Measurements from ENCODE around the gene DDX49. TPM values are rescaled to one million over a fixed set of nuclear protein-coding genes. Genes with fewer than 3 reads are reported as not detected.
"Not testable (repeated sequence)": the region's sequence is repeated elsewhere in the genome, so short reads cannot be mapped to it uniquely, and the experiment has no call there.

The DDX49 gene
- polyA plus RNA-seq, 1 donor, result 34.3 TPM

DNA sequence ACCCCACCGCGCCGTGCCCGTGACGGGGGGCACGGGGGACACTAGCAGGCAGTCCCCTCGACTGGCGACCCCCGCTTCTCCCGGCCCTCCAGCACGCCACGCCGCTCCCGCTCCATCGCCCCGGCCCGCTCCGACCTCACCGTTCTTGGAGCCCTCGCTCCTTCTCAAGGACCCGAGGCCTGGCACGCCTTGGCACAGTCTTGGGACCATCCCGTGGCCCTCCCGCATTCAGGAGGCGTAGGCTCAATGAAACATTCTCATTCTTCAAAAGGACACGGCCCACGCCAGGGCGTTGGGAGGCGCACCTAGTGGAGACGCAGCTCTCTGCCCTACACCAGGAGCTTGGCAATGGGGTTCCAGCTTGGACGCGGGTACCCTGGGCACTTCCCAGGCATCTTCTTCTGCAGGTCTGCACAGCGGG lies 23.1 kb upstream of the DDX49 start:
- Histone ChIP-seq H3K27ac (ENCODE audit: low read length) (no peak overlapping the region), H3K4me3 (ENCODE audit: low read length) (no peak overlapping the region), H3K27me3 (ENCODE audit: control insufficient read depth, insufficient read depth, low read length) (peaks cover 27% of the 10 kb centered on the region), H3K9me3 (ENCODE audit: control insufficient read depth, low read depth, low read length) (peaks cover 7% of the 10 kb centered on the region), H3K4me1 (ENCODE audit: control insufficient read depth, insufficient read depth, low read length) (peaks cover 22% of the 10 kb centered on the region), H3K36me3 (ENCODE audit: control insufficient read depth, insufficient read depth, low read length) (peaks cover 15% of the 10 kb centered on the region)
- DNase-seq, result no peak
- no CpG with 5 or more reads among the region's 33 CpGs for WGBS (ENCODE audit: insufficient coverage, low lambda C conversion rate)

DNA sequence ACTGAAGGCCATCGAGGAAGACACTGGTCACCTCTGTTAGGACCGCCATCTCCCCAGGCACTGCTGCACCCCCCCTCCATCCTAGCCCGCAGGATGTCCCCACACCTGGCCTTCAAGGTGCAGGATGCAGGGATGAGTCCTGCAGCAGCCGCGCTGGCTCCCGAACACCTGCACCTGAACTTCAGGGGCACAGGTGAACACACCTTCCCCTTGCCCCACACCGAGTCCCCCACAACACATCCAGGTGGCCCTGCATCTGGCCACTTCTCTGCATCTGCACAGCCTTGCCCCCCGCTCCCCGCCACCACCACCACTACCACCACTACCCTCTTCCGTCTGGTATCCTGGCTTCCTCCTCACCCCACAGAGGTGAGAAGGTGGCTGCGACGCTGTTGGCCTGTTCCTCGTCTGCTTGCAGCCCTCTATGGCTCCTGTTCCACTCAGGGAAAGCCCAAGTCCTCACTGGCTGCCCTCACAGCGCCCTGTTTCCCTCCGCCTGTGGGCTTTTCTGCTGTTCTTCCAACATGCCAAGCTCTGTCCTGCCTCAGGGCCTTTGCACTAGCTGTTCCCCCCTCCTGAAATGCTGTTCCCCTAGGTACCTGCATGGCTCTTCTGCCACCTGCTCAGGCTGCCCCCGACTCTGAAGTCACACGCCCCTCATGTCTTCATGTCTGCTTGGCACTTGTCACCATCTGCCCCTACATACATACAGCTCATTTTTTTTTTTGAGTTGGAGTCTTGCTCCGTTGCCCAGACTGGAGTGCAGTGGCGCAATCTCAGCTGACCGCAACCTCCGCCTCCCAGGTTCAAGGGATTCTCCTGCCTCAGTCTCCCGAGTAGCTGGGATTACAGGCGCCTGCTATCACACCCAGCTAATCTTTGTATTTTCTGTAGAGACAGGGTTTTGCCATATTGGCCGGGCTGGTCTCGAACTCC lies 22.2 kb upstream of the DDX49 start:
- no peak for DNase-seq
- Histone ChIP-seq H3K9me3 (ENCODE audit: control insufficient read depth, low read depth, low read length) (peaks cover 7% of the 10 kb centered on the region), H3K27me3 (ENCODE audit: control insufficient read depth, insufficient read depth, low read length) (peaks cover 27% of the 10 kb centered on the region), H3K4me3 (ENCODE audit: low read length) (no peak overlapping the region), H3K27ac (ENCODE audit: low read length) (no peak overlapping the region), H3K4me1 (ENCODE audit: control insufficient read depth, insufficient read depth, low read length) (peaks cover 22% of the 10 kb centered on the region), H3K36me3 (ENCODE audit: control insufficient read depth, insufficient read depth, low read length) (peaks cover 16% of the 10 kb centered on the region)
- WGBS (ENCODE audit: insufficient coverage, low lambda C conversion rate), result no CpG with 5 or more reads among the region's 25 CpGs

DNA sequence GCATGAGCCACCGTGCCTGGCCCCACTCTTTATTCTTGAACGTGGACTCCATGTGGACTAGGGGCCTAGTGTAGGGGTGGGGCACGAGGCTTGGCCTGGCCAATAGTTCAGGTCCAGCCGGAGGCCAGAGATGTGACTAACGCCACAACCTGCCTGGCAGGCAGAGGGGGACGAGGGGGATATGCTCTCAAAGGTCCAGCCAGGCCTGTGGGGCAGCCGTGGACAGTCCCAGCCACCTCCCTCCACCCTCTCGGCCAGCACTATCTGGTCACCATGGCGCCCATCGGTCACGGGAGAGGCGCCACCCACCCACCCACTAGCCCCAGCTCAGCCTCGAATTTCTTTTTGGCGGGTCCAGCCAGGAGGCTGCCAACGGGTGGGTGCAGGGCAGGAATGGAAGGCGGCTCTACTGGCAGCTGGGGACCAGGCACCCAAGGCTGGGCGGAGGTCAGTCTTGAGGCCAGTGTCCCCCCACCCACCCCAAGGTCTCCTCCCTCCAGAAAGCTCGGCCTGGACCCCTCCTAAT lies 21.4 kb upstream of the DDX49 start:
- peaks cover 7% of the 10 kb centered on the region for H3K9me3 ChIP-seq (ENCODE audit: control insufficient read depth, low read depth, low read length)
- no peak overlapping the region for H3K4me3 ChIP-seq (ENCODE audit: low read length)
- H3K27ac ChIP-seq (ENCODE audit: low read length), result no peak overlapping the region
- peaks cover 27% of the 10 kb centered on the region for H3K27me3 ChIP-seq (ENCODE audit: control insufficient read depth, insufficient read depth, low read length)
- WGBS (ENCODE audit: insufficient coverage, low lambda C conversion rate), result no CpG with 5 or more reads among the region's 18 CpGs
- DNase-seq, result peak in 1 of 2 donors; percentile 57
- H3K4me1 ChIP-seq (ENCODE audit: control insufficient read depth, insufficient read depth, low read length), result peaks cover 22% of the 10 kb centered on the region
- H3K36me3 ChIP-seq (ENCODE audit: control insufficient read depth, insufficient read depth, low read length), result peaks cover 21% of the 10 kb centered on the region

DNA sequence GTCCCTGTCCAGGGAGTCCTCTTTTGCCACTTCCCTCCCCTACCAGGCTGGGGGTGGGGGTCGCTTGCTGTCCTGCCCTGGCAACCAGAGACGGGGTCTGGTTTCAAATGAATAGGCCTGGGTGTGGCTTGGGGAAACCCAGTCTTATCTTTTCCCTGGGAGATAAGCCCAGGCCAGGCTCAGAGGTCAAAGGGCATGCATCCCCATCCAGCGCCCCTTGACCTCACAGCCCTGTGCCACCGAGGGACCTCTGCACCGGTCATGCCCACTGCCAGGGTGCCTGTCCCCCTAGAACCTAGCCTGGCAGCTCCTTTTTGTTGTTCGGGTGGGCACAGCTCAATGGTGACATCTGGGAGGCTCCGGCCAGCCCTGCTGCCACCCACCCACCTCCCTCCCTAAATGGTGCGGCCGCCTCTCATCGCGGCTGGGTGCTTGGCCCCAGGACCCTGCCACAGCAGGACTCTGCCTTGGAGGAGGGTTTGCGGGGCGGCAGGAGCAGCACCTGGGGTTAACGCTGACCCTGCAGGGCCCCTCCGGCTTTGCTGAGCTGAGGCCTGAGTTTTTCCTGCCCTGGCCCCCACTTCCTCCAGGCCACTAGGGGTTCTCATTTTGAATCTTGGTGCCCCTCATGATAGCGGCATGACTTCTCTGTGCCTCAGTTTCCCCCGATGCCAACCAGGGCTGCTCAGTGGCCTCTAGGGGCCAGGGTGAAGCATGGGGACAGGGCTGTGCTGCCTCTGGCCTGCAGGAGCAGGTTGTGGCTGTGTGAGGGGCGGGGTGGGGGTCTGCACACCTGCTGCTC lies 20.7 kb upstream of the DDX49 start:
- Histone ChIP-seq H3K9me3 (ENCODE audit: control insufficient read depth, low read depth, low read length) (peaks cover 7% of the 10 kb centered on the region), H3K36me3 (ENCODE audit: control insufficient read depth, insufficient read depth, low read length) (peaks cover 24% of the 10 kb centered on the region), H3K4me3 (ENCODE audit: low read length) (no peak overlapping the region), H3K27me3 (ENCODE audit: control insufficient read depth, insufficient read depth, low read length) (peaks cover 21% of the 10 kb centered on the region), H3K4me1 (ENCODE audit: control insufficient read depth, insufficient read depth, low read length) (peaks cover 22% of the 10 kb centered on the region), H3K27ac (ENCODE audit: low read length) (no peak overlapping the region)
- DNase-seq, result no peak
- WGBS (ENCODE audit: insufficient coverage, low lambda C conversion rate), result no CpG with 5 or more reads among the region's 18 CpGs

DNA sequence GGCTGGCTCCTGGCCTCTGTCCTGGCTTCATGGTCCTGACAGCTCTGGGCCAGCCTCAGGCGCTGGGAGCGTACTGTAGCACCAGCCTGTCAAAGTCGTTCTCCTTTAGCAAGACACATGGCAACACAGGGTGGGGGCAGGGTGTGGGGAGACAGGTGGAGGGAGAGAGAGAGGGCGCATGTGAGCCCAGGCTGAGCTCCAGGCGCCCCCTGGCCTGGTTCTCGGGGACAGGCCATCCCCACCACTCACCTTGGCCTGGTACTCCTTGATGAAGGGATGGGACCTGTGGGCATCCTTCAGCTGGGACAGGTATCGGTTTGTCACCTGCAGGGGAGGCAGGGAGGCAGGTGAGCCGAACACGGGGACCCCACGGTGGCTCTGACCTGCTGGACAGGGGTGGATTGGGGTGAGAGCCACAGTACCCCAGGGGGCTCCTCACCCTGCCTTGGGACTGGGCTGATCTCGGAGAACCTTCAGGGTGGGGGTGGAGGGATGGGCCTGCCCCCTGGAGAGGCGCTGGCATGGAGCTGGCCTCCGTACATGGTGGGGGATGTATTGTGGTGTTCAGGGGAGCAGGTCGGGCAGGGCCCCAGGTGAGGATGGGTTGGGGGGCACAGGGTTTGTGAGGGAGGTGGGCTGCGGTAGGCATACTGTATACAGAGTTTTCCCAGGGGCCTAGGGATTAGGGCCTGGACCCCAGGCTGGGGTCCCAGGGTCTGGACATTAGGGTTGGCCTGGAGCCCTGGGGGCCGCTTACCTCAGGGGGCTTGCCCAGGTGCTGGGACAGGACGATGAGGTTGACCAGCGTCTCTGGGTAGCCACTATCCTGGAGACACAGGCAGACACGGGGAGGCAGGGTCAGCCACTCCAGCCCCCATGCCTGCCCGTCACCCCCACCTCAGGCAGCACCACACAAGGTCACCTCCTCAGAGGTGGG lies 19.6 kb upstream of the DDX49 start:
- H3K36me3 ChIP-seq (ENCODE audit: control insufficient read depth, insufficient read depth, low read length), result peaks cover 32% of the 10 kb centered on the region

DNA sequence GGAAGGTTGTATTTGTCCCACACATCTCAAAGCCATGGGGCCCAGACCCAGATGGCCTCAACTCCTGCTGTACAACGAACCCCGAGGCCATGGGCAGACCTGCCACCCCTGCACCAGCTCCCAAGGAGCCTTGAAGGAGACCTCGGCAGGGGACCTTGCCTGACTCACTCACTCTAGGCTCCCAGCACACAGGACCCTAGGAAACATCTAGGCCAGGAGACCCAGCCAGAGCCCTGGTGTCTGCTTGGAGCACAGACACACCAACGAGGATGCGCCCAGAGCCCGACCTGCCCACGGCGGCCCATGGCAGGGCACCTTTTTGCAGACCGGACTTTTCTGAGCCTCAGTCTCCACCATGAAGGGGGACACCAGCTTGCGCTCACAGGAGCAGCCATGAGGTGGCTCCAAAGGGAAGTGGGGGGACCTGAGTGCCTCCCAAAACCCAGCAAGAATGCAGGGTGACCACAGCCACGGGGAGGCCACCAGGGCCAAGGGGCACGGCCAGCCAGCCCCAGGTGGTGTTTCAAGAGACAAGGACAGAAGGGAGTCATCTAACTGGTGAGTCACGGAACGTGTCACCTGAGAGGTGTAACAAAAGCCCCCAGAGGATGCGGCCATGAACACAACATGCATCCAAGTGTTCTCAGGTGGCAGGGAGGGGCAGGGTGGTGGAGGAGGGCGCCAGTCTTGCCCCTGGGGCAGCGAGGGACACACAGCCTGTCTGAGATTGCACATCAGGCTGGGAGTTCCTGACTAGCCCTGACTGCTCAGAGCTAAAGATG lies 18.6 kb upstream of the DDX49 start:
- peaks cover 42% of the 10 kb centered on the region for H3K36me3 ChIP-seq (ENCODE audit: control insufficient read depth, insufficient read depth, low read length)
- DNase-seq, result no peak
- H3K4me3 ChIP-seq (ENCODE audit: low read length), result no peak overlapping the region
- peaks cover 3% of the 10 kb centered on the region for H3K27me3 ChIP-seq (ENCODE audit: control insufficient read depth, insufficient read depth, low read length)
- no CpG with 5 or more reads among the region's 17 CpGs for WGBS (ENCODE audit: insufficient coverage, low lambda C conversion rate)
- H3K9me3 ChIP-seq (ENCODE audit: control insufficient read depth, low read depth, low read length), result peaks cover 3% of the 10 kb centered on the region
- H3K4me1 ChIP-seq (ENCODE audit: control insufficient read depth, insufficient read depth, low read length), result peaks cover 17% of the 10 kb centered on the region
- H3K27ac ChIP-seq (ENCODE audit: low read length), result no peak overlapping the region

More for the DNA sequence above, 19.6 kb upstream of the DDX49 start:
- WGBS (ENCODE audit: insufficient coverage, low lambda C conversion rate), result no CpG with 5 or more reads among the region's 20 CpGs
- H3K9me3 ChIP-seq (ENCODE audit: control insufficient read depth, low read depth, low read length), result peaks cover 3% of the 10 kb centered on the region
- DNase-seq, result no peak
- no peak overlapping the region for H3K4me3 ChIP-seq (ENCODE audit: low read length)
- H3K27me3 ChIP-seq (ENCODE audit: control insufficient read depth, insufficient read depth, low read length), result peaks cover 10% of the 10 kb centered on the region
- no peak overlapping the region for H3K27ac ChIP-seq (ENCODE audit: low read length)
- peaks cover 18% of the 10 kb centered on the region for H3K4me1 ChIP-seq (ENCODE audit: control insufficient read depth, insufficient read depth, low read length)

DNA sequence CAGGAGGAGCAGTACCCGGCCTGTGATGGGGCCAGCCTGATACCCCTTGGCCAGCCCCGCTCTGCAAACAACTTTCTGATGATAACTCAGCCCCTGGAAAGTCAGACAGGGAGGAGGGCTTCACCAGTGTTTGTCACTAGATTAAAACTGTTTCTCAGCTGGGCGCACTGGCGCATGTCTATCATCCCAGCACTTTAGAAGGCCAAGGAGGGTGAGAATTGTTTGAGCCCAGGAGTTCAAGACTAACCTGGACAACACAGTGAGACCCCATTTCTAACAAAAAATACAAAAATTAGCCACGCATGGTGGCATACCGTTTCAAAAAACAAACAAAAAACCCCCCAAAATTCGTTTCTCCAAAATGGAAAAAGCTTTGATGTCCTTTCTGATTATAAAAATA lies 18.0 kb upstream of the DDX49 start:
- Histone ChIP-seq H3K36me3 (ENCODE audit: control insufficient read depth, insufficient read depth, low read length) (peaks cover 48% of the 10 kb centered on the region), H3K9me3 (ENCODE audit: control insufficient read depth, low read depth, low read length) (peaks cover 3% of the 10 kb centered on the region), H3K27ac (ENCODE audit: low read length) (no peak overlapping the region), H3K4me3 (ENCODE audit: low read length) (no peak overlapping the region), H3K27me3 (ENCODE audit: control insufficient read depth, insufficient read depth, low read length) (peaks cover 2% of the 10 kb centered on the region), H3K4me1 (ENCODE audit: control insufficient read depth, insufficient read depth, low read length) (peaks cover 17% of the 10 kb centered on the region)
- no peak for DNase-seq
- 100% methylated on average over 1 of the region's 7 CpGs for whole genome bisulfite sequencing (ENCODE audit: insufficient coverage, low lambda C conversion rate)

DNA sequence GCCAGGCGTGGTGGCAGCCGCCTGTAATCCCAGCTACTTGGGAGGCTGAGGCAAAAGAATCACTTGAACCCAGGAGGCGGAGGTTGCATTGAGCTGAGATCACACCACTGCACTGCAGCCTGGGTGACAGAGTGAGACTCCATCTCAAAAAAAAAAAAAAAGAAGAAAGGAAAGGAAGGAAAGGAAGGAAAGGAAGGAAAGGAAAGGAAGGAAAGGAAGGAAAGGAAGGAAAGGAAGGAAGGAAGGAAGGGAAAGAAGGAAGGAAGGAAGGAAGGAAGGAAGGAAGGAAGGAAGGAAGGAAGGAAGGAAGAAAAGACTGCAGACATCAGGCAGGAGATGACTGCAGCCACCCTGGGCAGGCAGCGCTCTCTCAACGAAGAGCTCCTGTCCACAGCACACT lies 17.0 kb upstream of the DDX49 start:
- not testable (repeated sequence) for DNase-seq; H3K27me3 ChIP-seq (ENCODE audit: control insufficient read depth, insufficient read depth, low read length); H3K27ac ChIP-seq (ENCODE audit: low read length); H3K4me3 ChIP-seq (ENCODE audit: low read length); H3K9me3 ChIP-seq (ENCODE audit: control insufficient read depth, low read depth, low read length)
- WGBS (ENCODE audit: insufficient coverage, low lambda C conversion rate), result no CpG with 5 or more reads among the region's 5 CpGs
- Histone ChIP-seq H3K36me3 (ENCODE audit: control insufficient read depth, insufficient read depth, low read length) (peaks cover 56% of the 10 kb centered on the region), H3K4me1 (ENCODE audit: control insufficient read depth, insufficient read depth, low read length) (peaks cover 13% of the 10 kb centered on the region)
